Transverse colon (tissue), 4 donors: ENCODE data around the gene UBE2L6.

ENCODE experiments used
- CTCF ChIP-seq, 5 experiments: fragments of 200-600 bp in 3 of 5; fragments of 450-650 bp in 2 of 5; sonication (generic) in 3 of 5; IDR thresholded peaks; 1 replicate in 2 of 5; 2 replicates in 3 of 5; pipeline ENCODE4 v1.5.1; 2016 to 2017; ENCODE audit warnings: antibody characterized with exemption in 5 of 5, inconsistent platforms in 3 of 5, mild to moderate bottlenecking in 2 of 5, moderate library complexity in 1 of 5
- POLR2AphosphoS5 ChIP-seq, 3 donors: sonication (generic); formaldehyde crosslinking; IDR thresholded peaks; one replicate each; pipeline ENCODE4 v1.6.1; 2016; ENCODE audit warnings: antibody characterized with exemption in 3 of 3

DNA sequence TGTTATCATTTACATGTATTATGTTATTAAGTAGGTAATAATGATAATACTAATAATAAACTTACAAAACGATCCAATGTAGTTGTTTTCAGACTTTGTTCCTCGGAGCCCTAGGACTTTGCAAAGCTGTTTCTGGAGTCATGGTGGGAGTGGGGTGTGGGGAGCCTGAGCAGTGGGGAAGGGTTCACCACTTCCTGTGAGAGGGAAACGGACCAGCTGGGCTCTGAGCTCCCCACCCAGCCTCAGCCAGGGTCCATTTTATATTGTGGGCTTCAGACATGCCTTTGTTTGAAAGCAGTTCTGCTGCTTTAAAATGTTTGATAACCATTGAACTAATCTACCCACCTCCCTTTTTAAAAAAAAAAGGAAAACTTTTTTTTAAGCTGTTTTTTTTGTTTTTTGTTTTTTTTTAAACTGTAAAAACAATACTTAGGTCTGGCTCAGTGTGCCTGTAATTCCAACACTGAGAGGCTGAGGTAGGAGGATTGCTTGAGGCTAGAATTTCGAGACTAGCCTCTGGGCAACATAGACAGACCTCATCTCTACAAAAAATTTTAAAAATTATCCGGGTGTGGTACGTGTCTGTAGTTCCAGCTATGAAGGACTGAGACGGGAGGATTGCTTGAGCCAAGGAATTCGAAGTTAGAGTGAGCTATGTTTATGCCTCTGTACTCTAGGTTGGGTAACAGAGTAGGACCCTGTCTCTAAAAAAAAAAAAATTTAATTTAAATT, 37.0 kb upstream of the UBE2L6 start:
- no peak for TF ChIP-seq CTCF (IDR thresholded peaks at IDR 0.05)
- TF ChIP-seq POLR2AphosphoS5 (IDR thresholded peaks at IDR 0.05), result no peak
